ENCODE data around the gene ADGRL2.

GRCh38 chr1:81937791-81938450 is 137.2 kb downstream of the ADGRL2 start:
- no peak for TF ChIP-seq POLR2A (IDR thresholded peaks at IDR 0.05; ENCODE audit: low read length)
- no peak for TF ChIP-seq GATA1 (IDR thresholded peaks at IDR 0.05; ENCODE audit: low read depth, low read length)

Measured in erythroblast (primary cell).